ENCODE results near the gene TNP1.

Gene TNP1

DNA sequence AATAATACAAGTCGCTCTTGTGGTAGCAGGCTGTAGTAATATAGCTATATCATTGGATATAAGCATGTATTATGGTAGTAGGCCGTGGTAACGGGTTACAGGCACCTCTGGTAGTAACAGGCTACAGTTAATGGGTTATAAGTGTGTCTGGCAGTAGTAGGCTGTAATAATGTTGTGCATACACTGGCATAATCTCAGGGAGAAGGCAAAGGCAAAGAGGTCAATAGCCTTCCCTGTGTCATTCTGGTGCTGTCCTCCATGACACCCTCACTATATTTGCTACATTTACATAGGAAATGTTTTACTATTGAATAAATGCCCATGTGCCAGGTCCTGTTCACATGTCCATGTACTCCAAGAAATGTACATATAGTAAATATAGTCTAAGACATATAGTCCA, 12.8 kb upstream of the TNP1 start:
- DNase-seq = no peak

GRCh38 chr2:216872040-216872439, 12.2 kb upstream of the TNP1 start:
- DNase-seq = no peak

DNA sequence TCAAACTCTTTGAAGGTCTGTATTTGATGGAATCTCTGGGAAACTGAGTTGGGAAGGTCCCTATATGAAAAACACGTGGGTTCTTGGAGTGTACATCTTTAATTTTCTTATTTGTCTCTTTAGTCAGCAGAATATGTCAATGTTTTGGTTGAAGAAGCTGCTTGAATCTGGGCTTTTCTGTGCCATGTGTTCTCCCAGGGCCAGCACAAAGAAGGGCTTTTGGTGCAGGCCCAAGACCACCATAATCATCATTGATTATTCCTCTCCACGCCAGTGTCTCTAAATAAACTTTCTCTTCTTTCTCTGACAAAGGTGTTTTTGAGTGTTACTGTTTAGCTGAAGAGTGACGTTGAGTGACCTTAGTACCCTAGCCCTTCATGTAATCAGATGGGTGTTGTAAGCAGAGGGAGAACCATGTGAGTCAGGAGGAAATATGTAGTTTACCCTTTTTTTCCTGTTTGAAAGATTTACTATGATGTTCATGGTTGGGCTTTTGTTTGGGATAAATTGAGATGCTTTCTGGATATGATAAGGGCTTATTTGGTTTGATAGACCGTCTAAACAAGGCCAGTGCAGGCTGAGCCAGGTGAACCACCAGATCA, 11.6 kb upstream of the TNP1 start:
- DNase-seq = no peak

GRCh38 chr2:216870508-216871332, 10.9 kb upstream of the TNP1 start:
- no peak for DNase-seq

DNA sequence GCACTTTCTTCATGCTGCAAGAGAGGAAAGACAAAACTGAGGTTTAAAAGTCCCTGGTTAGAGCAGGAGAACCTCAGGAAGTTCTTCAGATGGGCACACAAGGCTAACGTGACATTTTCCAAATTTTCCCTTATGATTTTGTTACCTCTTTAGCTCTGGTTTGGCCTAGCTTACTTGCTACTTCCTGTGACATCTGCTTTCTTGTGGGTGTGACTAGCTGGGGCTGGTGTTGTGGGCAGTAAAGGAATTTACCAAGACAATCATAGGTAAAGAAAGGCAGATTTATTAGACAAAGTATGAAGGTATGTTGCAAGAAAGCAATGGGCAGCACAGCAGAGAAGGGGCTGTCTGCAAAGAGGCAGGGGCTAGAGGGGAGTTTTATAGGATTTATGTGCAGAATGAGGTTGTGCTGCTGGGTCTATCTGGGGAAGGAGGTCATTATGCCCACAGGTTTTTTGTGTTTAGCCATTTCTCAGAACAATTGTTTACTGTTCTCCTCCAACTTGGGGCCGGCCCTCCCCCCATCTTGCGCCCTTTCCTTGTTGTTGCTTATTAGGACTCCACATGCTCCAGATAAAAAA, 6.7 kb upstream of the TNP1 start:
- peak; percentile 9 for DNase-seq

GRCh38 chr2:216865658-216866057, 5.8 kb upstream of the TNP1 start:
- DNase-seq = no peak

- no peak for DNase-seq
Measured at GRCh38 chr2:216863946-216864345, 4.1 kb upstream of the TNP1 start.

- DNase-seq = no peak
Measured at GRCh38 chr2:216862628-216863398, 2.9 kb upstream of the TNP1 start.

DNA sequence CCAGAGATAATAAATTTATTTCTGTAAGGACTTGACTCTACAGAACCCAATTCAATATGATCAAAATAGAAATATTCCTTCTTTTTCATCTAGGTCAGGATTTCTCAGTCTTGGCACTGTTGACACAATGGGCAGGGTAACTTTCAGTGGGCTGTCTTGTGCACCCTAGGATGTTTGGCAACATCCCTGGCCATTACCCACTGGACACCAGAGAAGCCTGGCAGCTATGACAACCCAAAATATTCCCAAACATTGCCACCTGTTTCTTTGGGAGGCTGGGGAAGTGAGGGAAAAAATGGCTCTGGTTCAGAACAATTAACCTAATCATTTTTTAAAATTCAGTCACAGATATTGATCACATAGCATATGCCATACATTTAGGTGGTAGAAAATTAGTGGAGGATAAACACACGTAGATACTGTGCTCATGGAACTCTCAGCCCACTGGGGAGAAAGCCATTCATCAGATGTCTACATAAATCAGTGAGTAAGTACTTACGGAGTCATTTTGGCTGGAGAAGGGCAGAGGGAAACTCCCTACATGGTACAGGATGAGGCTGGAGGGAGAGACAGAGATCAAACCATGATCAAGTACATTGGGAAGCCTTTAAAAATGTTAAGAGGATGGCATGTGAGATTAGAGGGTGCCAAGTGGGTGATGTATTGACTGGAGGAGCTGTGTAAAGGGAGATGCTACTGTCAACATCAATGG, 718 bp upstream of the TNP1 start:
- DNase-seq = no peak

DNA sequence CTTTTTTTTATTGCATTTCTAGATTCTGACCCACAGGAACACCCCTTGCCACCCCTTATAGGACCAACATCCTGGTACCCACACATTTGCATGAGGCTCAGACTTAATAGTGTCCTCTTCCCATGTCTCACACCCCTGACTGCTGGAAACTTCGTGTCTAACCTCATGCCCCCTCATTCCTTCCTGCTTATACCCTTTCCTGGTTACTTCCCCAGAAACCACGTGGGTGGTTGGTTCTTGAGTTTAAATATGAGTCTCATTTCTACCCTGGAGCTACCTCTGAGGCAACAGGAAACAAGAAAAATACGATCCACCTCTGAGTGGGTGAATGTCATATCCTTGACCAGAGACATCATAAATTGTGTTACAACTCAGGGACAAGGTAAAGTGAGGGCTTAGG, 1.6 kb downstream of the TNP1 start:
- DNase-seq = peak; percentile 50

DNA sequence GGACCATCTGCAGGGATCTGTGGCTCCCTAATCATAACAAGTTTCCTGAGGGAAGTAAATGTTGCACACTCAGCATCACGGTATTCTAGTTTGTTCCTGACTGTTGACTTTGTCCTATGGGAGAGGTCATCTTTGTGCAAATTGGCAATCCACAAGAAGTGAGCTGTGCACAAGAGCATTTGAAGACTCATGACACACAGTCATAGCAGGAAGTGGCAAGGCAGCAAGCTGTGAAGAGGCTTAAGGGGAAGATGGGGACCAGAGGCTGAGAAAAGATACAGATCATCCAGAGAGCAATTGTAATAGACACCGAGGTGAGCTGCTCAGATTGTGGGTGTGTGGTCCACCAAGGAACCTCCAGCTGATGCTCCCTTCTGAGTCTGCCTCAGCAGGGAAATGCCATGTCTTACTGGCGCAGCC, 2.7 kb downstream of the TNP1 start:
- DNase-seq = peak; percentile 46

DNA sequence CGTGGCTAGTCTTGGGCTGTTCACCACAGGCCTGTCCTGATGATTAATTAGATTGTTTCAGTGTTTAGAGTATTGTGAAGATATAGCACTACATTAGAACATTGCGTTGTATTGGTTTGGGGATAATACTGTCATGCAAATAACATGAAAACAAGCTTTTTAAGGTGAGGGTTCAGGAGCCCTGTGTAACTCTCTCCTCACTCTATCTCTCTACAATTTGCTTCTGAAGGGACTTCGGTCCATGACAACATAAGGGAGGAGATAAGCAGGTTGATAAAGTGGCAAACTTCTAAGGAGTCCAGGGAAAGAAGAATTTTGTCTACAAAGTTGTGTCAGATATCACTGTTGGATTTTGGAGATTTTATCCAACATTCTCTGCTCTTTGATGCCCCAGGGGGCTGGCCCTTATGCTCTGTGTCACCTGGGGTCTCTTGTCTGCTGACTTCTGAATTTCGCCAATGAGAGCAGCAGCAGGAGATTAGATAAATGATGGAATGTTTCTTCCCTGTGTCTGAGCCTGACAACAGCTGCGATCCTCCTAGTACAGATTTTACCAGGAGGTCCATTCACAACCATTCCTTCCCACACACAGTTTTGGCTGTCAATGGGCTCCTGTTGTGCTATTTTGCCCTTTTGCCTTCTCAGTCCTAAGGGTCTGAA, 3.3 kb downstream of the TNP1 start:
- no peak for DNase-seq

GRCh38 chr2:216855605-216856004, 4.3 kb downstream of the TNP1 start:
- DNase-seq = no peak

DNA sequence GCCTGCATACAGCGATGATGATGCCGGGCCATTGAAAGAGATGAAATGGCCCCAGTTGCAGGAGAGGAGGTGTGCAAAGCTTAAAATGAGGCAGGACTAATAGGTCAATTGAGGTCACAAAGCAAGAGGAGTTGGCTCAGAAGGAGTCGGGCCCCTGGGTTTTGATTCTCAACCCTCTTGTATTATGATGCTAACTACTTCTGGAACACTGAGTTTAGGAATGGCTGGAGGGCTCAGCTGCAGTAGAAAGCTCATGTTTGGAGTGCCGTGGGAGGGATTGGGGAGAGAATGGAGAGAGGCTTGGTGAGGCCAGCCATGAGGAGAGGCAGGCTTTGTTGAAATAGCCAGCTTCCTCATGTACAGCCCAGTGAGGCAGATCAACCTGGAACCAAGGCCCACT, 4.8 kb downstream of the TNP1 start:
- no peak for DNase-seq

- DNase-seq = no peak
Measured at GRCh38 chr2:216851486-216852090, 8.3 kb downstream of the TNP1 start.

- peak; percentile 19 for DNase-seq
Measured at GRCh38 chr2:216850665-216851322, 9.1 kb downstream of the TNP1 start.

DNA sequence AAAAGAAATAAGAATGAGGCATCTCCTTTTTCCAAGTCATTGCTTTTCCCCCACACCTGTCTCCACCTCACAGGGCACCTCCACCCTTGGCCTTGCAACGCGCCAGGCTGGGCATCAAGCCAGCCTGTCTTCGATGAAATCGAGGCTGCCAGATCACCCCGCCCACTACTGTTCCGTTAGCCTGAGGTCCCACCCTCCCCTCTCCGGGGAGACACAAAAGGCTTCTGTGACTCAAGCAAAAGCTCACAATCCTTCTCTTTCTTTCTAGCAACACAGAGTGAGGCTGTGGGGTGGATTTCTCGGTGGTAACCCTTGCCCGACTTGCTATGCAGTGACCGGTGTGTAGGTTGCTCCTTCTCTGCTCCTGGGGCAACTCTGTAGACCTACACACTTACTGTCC, 9.9 kb downstream of the TNP1 start:
- peak; percentile 4 for DNase-seq

GRCh38 chr2:216845426-216845825, 14.4 kb downstream of the TNP1 start:
- no peak for DNase-seq

DNA sequence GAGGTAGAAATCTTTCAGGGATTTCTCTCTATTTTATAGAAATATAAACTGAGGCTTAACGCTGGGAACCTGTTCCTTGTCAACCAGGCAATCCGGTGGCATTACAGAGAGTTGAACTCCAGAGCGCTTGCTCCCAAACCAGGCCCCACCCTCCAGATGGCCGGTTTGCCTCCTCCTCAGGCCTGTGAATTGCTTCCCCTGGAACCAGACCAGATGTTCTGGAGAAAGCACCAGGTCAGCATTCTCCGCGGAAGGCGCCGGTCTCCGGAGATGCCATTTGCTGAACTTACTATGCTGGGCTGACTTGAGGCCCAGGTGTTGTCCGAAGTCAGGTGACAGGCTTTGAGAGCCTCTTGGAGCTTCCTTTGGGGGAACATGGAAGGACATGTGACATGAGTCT, 17.2 kb downstream of the TNP1 start:
- no peak for DNase-seq

- DNase-seq = no peak
Measured at GRCh38 chr2:216839688-216840087, 20.2 kb downstream of the TNP1 start.

GRCh38 chr2:216838151-216838550, 21.7 kb downstream of the TNP1 start:
- no peak for DNase-seq
